Measurements from ENCODE around the gene ZNF700. TPM values are rescaled to one million over a fixed set of nuclear protein-coding genes. Genes with fewer than 3 reads are reported as not detected.

The ZNF700 gene
- polyA plus RNA-seq, 1 donor, result 22.7 TPM

DNA sequence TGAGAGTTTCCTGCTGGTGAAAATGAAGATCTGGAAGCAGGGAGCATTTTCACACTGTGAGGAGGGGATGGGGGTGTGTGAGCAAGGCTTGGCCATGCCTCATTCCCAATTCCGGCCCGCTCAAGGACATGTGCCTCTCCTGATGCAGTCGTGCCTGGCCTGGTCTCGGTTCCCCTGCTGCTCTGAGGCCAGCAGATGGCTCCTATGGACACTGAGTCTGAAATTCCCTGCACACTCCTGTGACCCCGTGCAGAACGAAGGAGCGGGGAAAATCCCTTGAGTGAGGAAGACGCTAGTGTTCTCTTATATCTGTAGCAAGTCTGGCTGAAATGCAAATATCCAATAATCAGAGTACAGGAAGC, 39.6 kb downstream of the ZNF700 start:
- Histone ChIP-seq H3K27me3 (ENCODE audit: control insufficient read depth, insufficient read depth, low read length) (no peaks in the 10 kb centered on the region), H3K4me1 (ENCODE audit: control insufficient read depth, insufficient read depth, low read length) (peaks cover 7% of the 10 kb centered on the region), H3K9me3 (ENCODE audit: control insufficient read depth, low read depth, low read length) (no peaks in the 10 kb centered on the region), H3K4me3 (ENCODE audit: low read length) (peak overlapping the region; percentile 53), H3K36me3 (ENCODE audit: control insufficient read depth, insufficient read depth, low read length) (no peaks in the 10 kb centered on the region), H3K27ac (ENCODE audit: low read length) (peak overlapping the region; percentile 76)
- DNase-seq, result no peak
- no CpG with 5 or more reads among the region's 8 CpGs for WGBS (ENCODE audit: insufficient coverage, low lambda C conversion rate)

GRCh38 chr19:11964858-11965645, 40.1 kb downstream of the ZNF700 start, which contains the start of gene ZNF763:
ZNF763 (plus strand) TSS chr19:11965040; CDS start chr19:11965209, 169 bp downstream.
- Histone ChIP-seq H3K4me1 (ENCODE audit: control insufficient read depth, insufficient read depth, low read length) (peaks cover 7% of the 10 kb centered on the region), H3K9me3 (ENCODE audit: control insufficient read depth, low read depth, low read length) (no peaks in the 10 kb centered on the region), H3K4me3 (ENCODE audit: low read length) (peak within 1 kb of the TSS; percentile 53), H3K27me3 (ENCODE audit: control insufficient read depth, insufficient read depth, low read length) (no peaks in the 10 kb centered on the region), H3K27ac (ENCODE audit: low read length) (peak within 1 kb of the TSS; percentile 76), H3K36me3 (ENCODE audit: control insufficient read depth, insufficient read depth, low read length) (no peaks in the 10 kb centered on the region)
- no CpG with 5 or more reads among the region's 47 CpGs for WGBS (ENCODE audit: insufficient coverage, low lambda C conversion rate)
- DNase-seq, result peak; percentile 91 to 96

DNA sequence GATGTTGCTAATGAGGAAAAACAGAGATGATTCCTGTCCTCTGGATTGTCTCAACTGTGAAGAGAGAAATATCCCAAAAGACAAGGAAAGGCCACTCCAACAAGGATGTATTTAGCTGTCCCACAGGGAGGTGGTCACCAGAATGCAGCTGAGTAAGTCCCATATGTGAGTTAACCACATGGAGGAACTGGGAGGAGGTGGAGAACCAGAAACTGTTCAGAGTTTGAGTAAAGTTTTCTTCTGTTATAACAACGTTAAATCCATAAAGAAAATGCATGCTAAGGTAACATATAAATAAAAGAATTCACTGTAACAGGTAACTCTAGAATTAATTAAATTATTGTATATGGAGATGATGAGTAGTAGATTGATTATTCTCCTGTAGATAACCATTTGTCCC, 45.3 kb downstream of the ZNF700 start:
- Histone ChIP-seq H3K27me3 (ENCODE audit: control insufficient read depth, insufficient read depth, low read length) (no peaks in the 10 kb centered on the region), H3K27ac (ENCODE audit: low read length) (no peak overlapping the region), H3K36me3 (ENCODE audit: control insufficient read depth, insufficient read depth, low read length) (no peaks in the 10 kb centered on the region), H3K4me1 (ENCODE audit: control insufficient read depth, insufficient read depth, low read length) (no peaks in the 10 kb centered on the region), H3K9me3 (ENCODE audit: control insufficient read depth, low read depth, low read length) (peaks cover 3% of the 10 kb centered on the region), H3K4me3 (ENCODE audit: low read length) (no peak overlapping the region)
- no CpG with 5 or more reads among the region's 1 CpG for WGBS (ENCODE audit: insufficient coverage, low lambda C conversion rate)
- no peak for DNase-seq

GRCh38 chr19:11971041-11971440, 46.1 kb downstream of the ZNF700 start:
- Histone ChIP-seq H3K9me3 (ENCODE audit: control insufficient read depth, low read depth, low read length) (peaks cover 6% of the 10 kb centered on the region), H3K27me3 (ENCODE audit: control insufficient read depth, insufficient read depth, low read length) (no peaks in the 10 kb centered on the region), H3K4me3 (ENCODE audit: low read length) (no peak overlapping the region), H3K36me3 (ENCODE audit: control insufficient read depth, insufficient read depth, low read length) (no peaks in the 10 kb centered on the region), H3K4me1 (ENCODE audit: control insufficient read depth, insufficient read depth, low read length) (no peaks in the 10 kb centered on the region), H3K27ac (ENCODE audit: low read length) (no peak overlapping the region)
- WGBS (ENCODE audit: insufficient coverage, low lambda C conversion rate), result no CpG with 5 or more reads among the region's 2 CpGs
- no peak for DNase-seq

- no peak overlapping the region for H3K27ac ChIP-seq (ENCODE audit: low read length)
- H3K4me3 ChIP-seq (ENCODE audit: low read length), result no peak overlapping the region
- WGBS (ENCODE audit: insufficient coverage, low lambda C conversion rate), result 95% methylated on average over 2 of the region's 5 CpGs
- no peaks in the 10 kb centered on the region for H3K4me1 ChIP-seq (ENCODE audit: control insufficient read depth, insufficient read depth, low read length)
- peaks cover 8% of the 10 kb centered on the region for H3K9me3 ChIP-seq (ENCODE audit: control insufficient read depth, low read depth, low read length)
- DNase-seq, result no peak
- peaks cover 12% of the 10 kb centered on the region for H3K36me3 ChIP-seq (ENCODE audit: control insufficient read depth, insufficient read depth, low read length)
- no peaks in the 10 kb centered on the region for H3K27me3 ChIP-seq (ENCODE audit: control insufficient read depth, insufficient read depth, low read length)
Measured at GRCh38 chr19:11973019-11973810, 48.3 kb downstream of the ZNF700 start.

GRCh38 chr19:11978492-11979100, 53.7 kb downstream of the ZNF700 start:
- Histone ChIP-seq H3K36me3 (ENCODE audit: control insufficient read depth, insufficient read depth, low read length) (peaks cover 17% of the 10 kb centered on the region), H3K9me3 (ENCODE audit: control insufficient read depth, low read depth, low read length) (peaks cover 33% of the 10 kb centered on the region), H3K27me3 (ENCODE audit: control insufficient read depth, insufficient read depth, low read length) (no peaks in the 10 kb centered on the region), H3K27ac (ENCODE audit: low read length) (no peak overlapping the region), H3K4me3 (ENCODE audit: low read length) (no peak overlapping the region), H3K4me1 (ENCODE audit: control insufficient read depth, insufficient read depth, low read length) (no peaks in the 10 kb centered on the region)
- no peak for DNase-seq
- WGBS (ENCODE audit: insufficient coverage, low lambda C conversion rate), result 100% methylated on average over 4 of the region's 9 CpGs

- WGBS (ENCODE audit: insufficient coverage, low lambda C conversion rate), result no CpG with 5 or more reads among the region's 4 CpGs
- H3K9me3 ChIP-seq (ENCODE audit: control insufficient read depth, low read depth, low read length), result peaks cover 33% of the 10 kb centered on the region
- no peak for DNase-seq
Measured at GRCh38 chr19:11979527-11979926, 54.6 kb downstream of the ZNF700 start.

GRCh38 chr19:11982526-11982925, 57.6 kb downstream of the ZNF700 start:
- Histone ChIP-seq H3K27ac (ENCODE audit: low read length) (no peak overlapping the region), H3K36me3 (ENCODE audit: control insufficient read depth, insufficient read depth, low read length) (peaks cover 10% of the 10 kb centered on the region), H3K4me3 (ENCODE audit: low read length) (no peak overlapping the region), H3K9me3 (ENCODE audit: control insufficient read depth, low read depth, low read length) (peaks cover 25% of the 10 kb centered on the region), H3K27me3 (ENCODE audit: control insufficient read depth, insufficient read depth, low read length) (no peaks in the 10 kb centered on the region), H3K4me1 (ENCODE audit: control insufficient read depth, insufficient read depth, low read length) (no peaks in the 10 kb centered on the region)
- WGBS (ENCODE audit: insufficient coverage, low lambda C conversion rate), result no CpG with 5 or more reads among the region's 4 CpGs
- no peak for DNase-seq

More at GRCh38 chr19:11979527-11979926, 54.6 kb downstream of the ZNF700 start:
- peaks cover 17% of the 10 kb centered on the region for H3K36me3 ChIP-seq (ENCODE audit: control insufficient read depth, insufficient read depth, low read length)
- no peaks in the 10 kb centered on the region for H3K27me3 ChIP-seq (ENCODE audit: control insufficient read depth, insufficient read depth, low read length)
- no peak overlapping the region for H3K4me3 ChIP-seq (ENCODE audit: low read length)
- no peaks in the 10 kb centered on the region for H3K4me1 ChIP-seq (ENCODE audit: control insufficient read depth, insufficient read depth, low read length)
- H3K27ac ChIP-seq (ENCODE audit: low read length), result no peak overlapping the region

GRCh38 chr19:11984986-11985385, 60.1 kb downstream of the ZNF700 start:
- no peak overlapping the region for H3K4me3 ChIP-seq (ENCODE audit: low read length)
- H3K36me3 ChIP-seq (ENCODE audit: control insufficient read depth, insufficient read depth, low read length), result no peaks in the 10 kb centered on the region
- peaks cover 16% of the 10 kb centered on the region for H3K9me3 ChIP-seq (ENCODE audit: control insufficient read depth, low read depth, low read length)
- no peaks in the 10 kb centered on the region for H3K4me1 ChIP-seq (ENCODE audit: control insufficient read depth, insufficient read depth, low read length)
- no peak overlapping the region for H3K27ac ChIP-seq (ENCODE audit: low read length)
- H3K27me3 ChIP-seq (ENCODE audit: control insufficient read depth, insufficient read depth, low read length), result no peaks in the 10 kb centered on the region
- WGBS (ENCODE audit: insufficient coverage, low lambda C conversion rate), result no CpG with 5 or more reads among the region's 5 CpGs
- DNase-seq, result no peak

- Histone ChIP-seq H3K4me3 (ENCODE audit: low read length) (no peak overlapping the region), H3K27ac (ENCODE audit: low read length) (no peak overlapping the region), H3K4me1 (ENCODE audit: control insufficient read depth, insufficient read depth, low read length) (no peaks in the 10 kb centered on the region), H3K27me3 (ENCODE audit: control insufficient read depth, insufficient read depth, low read length) (no peaks in the 10 kb centered on the region), H3K9me3 (ENCODE audit: control insufficient read depth, low read depth, low read length) (peaks cover 5% of the 10 kb centered on the region), H3K36me3 (ENCODE audit: control insufficient read depth, insufficient read depth, low read length) (no peaks in the 10 kb centered on the region)
- no peak for DNase-seq
- no CpG with 5 or more reads among the region's 17 CpGs for WGBS (ENCODE audit: insufficient coverage, low lambda C conversion rate)
Measured at GRCh38 chr19:11986754-11987153, 61.8 kb downstream of the ZNF700 start.
